K562 (cell line): ENCODE data around the gene TENT4A. TPM values are rescaled to one million over a fixed set of nuclear protein-coding genes. Genes with fewer than 3 reads are reported as not detected.

ENCODE experiments used
- CREB5 ChIP-seq: fragments of 250-450 bp; sonication (Bioruptor Pico); IDR thresholded peaks from 2 replicates; pipeline ENCODE4 v1.5.0; 2020; ENCODE audit warnings: mild to moderate bottlenecking
- HLTF ChIP-seq: fragments of 450-650 bp; IDR thresholded peaks from 2 replicates; pipeline ENCODE4 v1.6.1; 2016
- PATZ1 ChIP-seq: fragments of 250-450 bp; sonication (Bioruptor Pico); IDR thresholded peaks from 2 replicates; pipeline ENCODE4 v1.5.0; 2020; ENCODE audit warnings: mild to moderate bottlenecking, borderline replicate concordance
- PHTF2 ChIP-seq: fragments of 250-450 bp; sonication (Bioruptor Pico); IDR thresholded peaks from 2 replicates; pipeline ENCODE4 v1.5.0; 2021; ENCODE audit warnings: mild to moderate bottlenecking
- RFX5 ChIP-seq: IDR thresholded peaks from 2 replicates; pipeline ENCODE4 v1.6.1; 2011; ENCODE audit warnings: low read depth, mild to moderate bottlenecking, improper control_type of control experiment, low read length
- RHOXF2B ChIP-seq: fragments of 250-450 bp; sonication (Bioruptor Pico); conservative IDR thresholded peaks from 2 replicates; pipeline ENCODE4 v1.5.1; 2021
- SETDB1 ChIP-seq: IDR thresholded peaks from one replicate; pipeline ENCODE4 v1.6.1; 2012; ENCODE audit warnings: low read length, control low read depth, inconsistent platforms
- TARDBP ChIP-seq: fragments of 450-650 bp; IDR thresholded peaks from 2 replicates; pipeline ENCODE4 v1.6.1; 2016
- TCF7 ChIP-seq: sonication (generic); IDR thresholded peaks from 2 replicates; pipeline ENCODE4 v1.6.1; 2016; ENCODE audit warnings: antibody characterized with exemption, borderline replicate concordance
- TGIF2 ChIP-seq: sonication (generic); formaldehyde crosslinking; IDR thresholded peaks from 2 replicates; pipeline ENCODE4 v1.8.1; 2022; ENCODE audit warnings: mild to moderate bottlenecking, missing genetic modification reagents, moderate library complexity
- ZNF184 ChIP-seq: sonication (generic); formaldehyde crosslinking; IDR thresholded peaks from 2 replicates; pipeline ENCODE4 v1.5.0; 2020; ENCODE audit warnings: missing genetic modification reagents
- polyA plus RNA-seq, 8 experiments: library from polyadenylated mRNA; depleted of rRNA in 4 of 8; stranded (reverse) in 5 of 8; unstranded in 3 of 8; fragments of >200 nt; fragmentation: Nextera tagmentation in 2 of 8; fragmentation: Illumina TruSeq in 1 of 8; extraction: Ambion mirVana in 2 of 8; extraction: Trizol in 1 of 8; gene quantifications; 2 replicates each; pipeline versions ENCODE4 v1.2.1 to v1.2.3, GENCODE V29; 2011 to 2014; ENCODE audit warnings: inconsistent platforms in 1 of 8, missing spikeins in 1 of 8
- total RNA-seq, 7 experiments: library from RNA; depleted of rRNA in 6 of 7; stranded (reverse); fragments of >200 nt in 6 of 7; fragmentation: Illumina TruSeq in 2 of 7; extraction: Trizol in 2 of 7; gene quantifications; 2 replicates each; pipeline versions ENCODE4 v1.2.1 to v1.2.3, GENCODE V29; 2011 to 2021; ENCODE audit warnings: low replicate concordance in 1 of 7

Gene TENT4A
- total and polyA plus RNA-seq, 9 of the 15 experiments (the other 6 are each of a cell fraction or from before 2014, with no cell fraction given), result 1.3 to 27.3 (median 13.0) TPM

- TF ChIP-seq PATZ1 (CRISPR knock-in tag) (no peak), SETDB1 (no peak), RHOXF2B (CRISPR knock-in tag) (no peak), TARDBP (no peak), HLTF (no peak), CREB5 (CRISPR knock-in tag) (no peak), ZNF184 (CRISPR knock-in tag) (no peak), TCF7 (no peak), RFX5 (no peak), PHTF2 (CRISPR knock-in tag) (no peak), TGIF2 (CRISPR knock-in tag) (no peak)
Measured at GRCh38 chr5:6785861-6786180, 72.6 kb downstream of the TENT4A start (continued).
